ENCODE data around the gene SLC8A1.

SLC8A1 gene

GRCh38 chr2:40380041-40380440 is 71.8 kb downstream of the SLC8A1 start:
- DNase-seq = no peak

GRCh38 chr2:40374543-40375240 is 77.2 kb downstream of the SLC8A1 start:
- DNase-seq = no peak

- DNase-seq = no peak
These were observed 78.8 kb downstream of the SLC8A1 start for GRCh38 chr2:40373111-40373510.

GRCh38 chr2:40372283-40372985 is 79.5 kb downstream of the SLC8A1 start:
- DNase-seq = no peak

- DNase-seq = no peak
These were observed 80.2 kb downstream of the SLC8A1 start for GRCh38 chr2:40371525-40372282.

GRCh38 chr2:40370007-40370395 is 81.9 kb downstream of the SLC8A1 start:
- DNase-seq = no peak

- DNase-seq = no peak
These were observed 82.5 kb downstream of the SLC8A1 start for GRCh38 chr2:40369267-40370006.

- DNase-seq = no peak
These were observed 84.2 kb downstream of the SLC8A1 start for GRCh38 chr2:40367652-40368051.

- DNase-seq = no peak
These were observed 84.9 kb downstream of the SLC8A1 start for GRCh38 chr2:40367032-40367431.

GRCh38 chr2:40364151-40364874 is 87.6 kb downstream of the SLC8A1 start:
- no peak for DNase-seq

GRCh38 chr2:40363631-40364030 is 88.3 kb downstream of the SLC8A1 start:
- DNase-seq = no peak

- no peak for DNase-seq
These were observed 88.7 kb downstream of the SLC8A1 start for GRCh38 chr2:40363231-40363630.

GRCh38 chr2:40361478-40361877 is 90.4 kb downstream of the SLC8A1 start:
- DNase-seq = no peak

GRCh38 chr2:40360652-40361051 is 91.2 kb downstream of the SLC8A1 start:
- DNase-seq = no peak

GRCh38 chr2:40359811-40360210 is 92.1 kb downstream of the SLC8A1 start:
- no peak for DNase-seq

- no peak for DNase-seq
These were observed 93.1 kb downstream of the SLC8A1 start for GRCh38 chr2:40358783-40359182.

GRCh38 chr2:40357667-40358066 is 94.2 kb downstream of the SLC8A1 start:
- no peak for DNase-seq

GRCh38 chr2:40355451-40355850 is 96.4 kb downstream of the SLC8A1 start:
- DNase-seq = no peak

GRCh38 chr2:40353231-40353630 is 98.7 kb downstream of the SLC8A1 start:
- DNase-seq = no peak

GRCh38 chr2:40352703-40353099 is 99.2 kb downstream of the SLC8A1 start:
- no peak for DNase-seq

- DNase-seq = no peak
These were observed 99.7 kb downstream of the SLC8A1 start for GRCh38 chr2:40352041-40352702.

GRCh38 chr2:40348665-40349064 is 103.2 kb downstream of the SLC8A1 start:
- no peak for DNase-seq
